Heart left ventricle (tissue), 13 donors: ENCODE data around the gene PRELID2.

Experiments used
- CTCF ChIP-seq, 12 donors: fragments of 200-600 bp; sonication (generic) in 4 of 12; IDR thresholded peaks; one replicate each; pipeline versions ENCODE4 v1.5.0 to v1.8.0; 2018 to 2022; ENCODE audit warnings: antibody characterized with exemption in 12 of 12, mild to moderate bottlenecking in 5 of 12
- POLR2A ChIP-seq, 2 donors: fragments of 450-650 bp; IDR thresholded peaks; one replicate each; pipeline ENCODE4 v1.6.1; 2017; ENCODE audit warnings: antibody characterized with exemption in 2 of 2, mild to moderate bottlenecking in 2 of 2, moderate library complexity in 2 of 2
- donor health status: ischemic (EF 13 %, LVEDD 7.1; RV severe dilation, severe dysfunction).
- donor health status: DM: no; HTN: yes; CAD: no.
- donor health status: DM: no; HTN: no; CAD: no.
- donor health status: ischemic (EF 25% LVEDD 6.9; RV normal size, moderate dysfunction).
- donor health status: ischemic (EF 25% LVEDD 5.7; RV mildly dilated, moderate dysfunction).
- donor health status: ischemic (EF 35%, LVEDD 5.7; RV mildly dilated, moderate dysfunction).
- donor health status: nonischemic (EF 11% LVEDD 7.7; RV severe dilation, severe dysfunction).
- donor health status: DM: yes; HTN: yes; CAD: no.
- donor health status: PGD.
- donor health status: ischemic (EF 29% LVEDD 5.4; RV normal size, mild dysfunction).
- donor health status: nonischemic (EF 23%, LVEDD 6.1; RV moderate dilation, normal function).

GRCh38 chr5:145711417-145711816, 123.7 kb downstream of the PRELID2 start:
- no peak for TF ChIP-seq CTCF (IDR thresholded peaks at IDR 0.05)
- no peak for TF ChIP-seq POLR2A (IDR thresholded peaks at IDR 0.05)
